H9 (cell line): Measurements from ENCODE around the gene SUMO2. TPM values are rescaled to one million over a fixed set of nuclear protein-coding genes. Genes with fewer than 3 reads are reported as not detected.

ENCODE experiments used
- DNase-seq: peaks from one replicate; pipeline ENCODE4 v3.0.0-alpha.2; 2017
- H2AFZ ChIP-seq: one replicate; pipeline ENCODE4 v1.6.1; 2013; ENCODE audit warnings: mild to moderate bottlenecking, low read length, control low read depth, moderate library complexity
- H2AK5ac ChIP-seq: 2 replicates; pipeline ENCODE4 v1.6.1; 2013; ENCODE audit warnings: low read length, control low read depth, mixed read lengths; ENCODE audit not compliant: insufficient read length
- H2BK120ac ChIP-seq: one replicate; pipeline ENCODE4 v1.6.1; 2013; ENCODE audit warnings: low read depth, mild to moderate bottlenecking, low read length, control low read depth, inconsistent platforms; ENCODE audit not compliant: poor library complexity, severe bottlenecking
- H2BK12ac ChIP-seq: 2 replicates; pipeline ENCODE4 v1.6.1; 2013; ENCODE audit warnings: low read length, control low read depth, mixed read lengths, low read depth; ENCODE audit not compliant: insufficient read length
- H2BK15ac ChIP-seq: 2 replicates; pipeline ENCODE4 v1.6.1; 2013; ENCODE audit warnings: low read depth, low read length, control low read depth
- H2BK20ac ChIP-seq: one replicate; pipeline ENCODE4 v1.6.1; 2013; ENCODE audit warnings: low read depth, mild to moderate bottlenecking, low read length, control low read depth, inconsistent platforms; ENCODE audit not compliant: poor library complexity, severe bottlenecking
- H2BK5ac ChIP-seq: 2 replicates; pipeline ENCODE4 v1.6.1; 2013; ENCODE audit warnings: low read length, control low read depth, mixed read lengths; ENCODE audit not compliant: insufficient read length
- H3K14ac ChIP-seq: 2 replicates; pipeline ENCODE4 v1.6.1; 2013; ENCODE audit warnings: low read length, control low read depth; ENCODE audit not compliant: insufficient read depth
- H3K18ac ChIP-seq: 2 replicates; pipeline ENCODE4 v1.6.1; 2013; ENCODE audit warnings: low read depth, mild to moderate bottlenecking, mixed read lengths, low read length, control low read depth; ENCODE audit not compliant: insufficient read length
- H3K23ac ChIP-seq: 2 replicates; pipeline ENCODE4 v1.6.1; 2013; ENCODE audit warnings: low read length, control low read depth, mixed read lengths, low read depth; ENCODE audit not compliant: insufficient read length
- H3K23me2 ChIP-seq: 2 replicates; pipeline ENCODE4 v1.6.1; 2013; ENCODE audit warnings: low read depth, mild to moderate bottlenecking, mixed read lengths, low read length, control low read depth; ENCODE audit not compliant: insufficient read length, poor library complexity, severe bottlenecking
- H3K27ac ChIP-seq: 2 replicates; pipeline ENCODE4 v1.5.1; 2013; ENCODE audit warnings: low read length, control low read depth, mixed read lengths, low read depth; ENCODE audit not compliant: insufficient read length
- H3K27me3 ChIP-seq: 2 replicates; pipeline ENCODE4 v1.6.1; 2013; ENCODE audit warnings: low read length, control low read depth, inconsistent platforms; ENCODE audit not compliant: insufficient read depth
- H3K4ac ChIP-seq: 2 replicates; pipeline ENCODE4 v1.6.1; 2013; ENCODE audit warnings: low read depth, mild to moderate bottlenecking, control low read depth, inconsistent platforms, low read length, moderate library complexity
- H3K4me1 ChIP-seq: 2 replicates; pipeline ENCODE4 v1.6.1; 2013; ENCODE audit warnings: low read length, control low read depth, inconsistent platforms; ENCODE audit not compliant: insufficient read depth
- H3K4me2 ChIP-seq: 2 replicates; pipeline ENCODE4 v1.6.1; 2013; ENCODE audit warnings: low read length, control low read depth, mixed read lengths; ENCODE audit not compliant: insufficient read length, insufficient read depth
- H3K56ac ChIP-seq: 2 replicates; pipeline ENCODE4 v1.6.1; 2013; ENCODE audit warnings: low read depth, mild to moderate bottlenecking, mixed read lengths, low read length, control low read depth; ENCODE audit not compliant: insufficient read length
- H3K79me1 ChIP-seq: 2 replicates; pipeline ENCODE4 v1.6.1; 2013; ENCODE audit warnings: low read depth, mild to moderate bottlenecking, moderate library complexity, low read length, control low read depth, inconsistent platforms; ENCODE audit not compliant: insufficient read depth, poor library complexity, severe bottlenecking
- H3K79me2 ChIP-seq: 2 replicates; pipeline ENCODE4 v1.6.1; 2013; ENCODE audit warnings: low read length, control low read depth, inconsistent platforms; ENCODE audit not compliant: insufficient read depth
- H3K9ac ChIP-seq: 2 replicates; pipeline ENCODE4 v1.6.1; 2013; ENCODE audit warnings: low read length, control low read depth, mixed read lengths; ENCODE audit not compliant: insufficient read length; ENCODE audit errors: extremely low read depth
- H3K9me3 ChIP-seq: one replicate; pipeline ENCODE4 v1.6.1; 2013; ENCODE audit warnings: low read depth, low read length, inconsistent platforms; ENCODE audit not compliant: control insufficient read depth
- H3T11ph ChIP-seq: one replicate; pipeline ENCODE4 v1.6.1; 2013; ENCODE audit warnings: mild to moderate bottlenecking, low read length, control low read depth, inconsistent platforms
- H4K20me1 ChIP-seq: one replicate; pipeline ENCODE4 v1.6.1; 2013; ENCODE audit not compliant: control insufficient read depth, insufficient read length, insufficient read depth
- H4K5ac ChIP-seq: 2 replicates; pipeline ENCODE4 v1.6.1; 2013; ENCODE audit warnings: low read depth, mild to moderate bottlenecking, mixed read lengths, low read length, control low read depth; ENCODE audit not compliant: insufficient read length
- H4K8ac ChIP-seq: replicated peaks from 2 replicates; pipeline ENCODE4 v1.6.1; 2013; ENCODE audit warnings: low read length, control low read depth, mixed read lengths, low read depth; ENCODE audit not compliant: insufficient read length
- H4K91ac ChIP-seq: 2 replicates; pipeline ENCODE4 v1.6.1; 2013; ENCODE audit warnings: low read depth, mild to moderate bottlenecking, moderate library complexity, mixed read lengths, low read length, control low read depth; ENCODE audit not compliant: insufficient read length
- H3K27ac Mint-ChIP-seq, 3 experiments: 2 replicates in 2 of 3; 3 replicates in 1 of 3; pipeline ENCODE4 v1.8.0; 2020 to 2021; ENCODE audit warnings: mixed read lengths in 3 of 3, mild to moderate bottlenecking in 1 of 3, moderate library complexity in 1 of 3
- H3K27me3 Mint-ChIP-seq: 2 replicates; pipeline ENCODE4 v1.8.0; 2021; ENCODE audit warnings: low read depth, mild to moderate bottlenecking, moderate library complexity, mixed read lengths
- H3K36me3 Mint-ChIP-seq, 3 experiments: 2 replicates in 2 of 3; 3 replicates in 1 of 3; pipeline ENCODE4 v1.8.0; 2020 to 2021; ENCODE audit warnings: low read depth in 3 of 3, mixed read lengths in 3 of 3; ENCODE audit not compliant: insufficient read depth in 1 of 3
- H3K4me1 Mint-ChIP-seq, 2 experiments: 2 replicates each; pipeline ENCODE4 v1.8.0; 2020; ENCODE audit warnings: mixed read lengths in 2 of 2
- H3K4me3 Mint-ChIP-seq, 2 experiments: 2 replicates in 1 of 2; 3 replicates in 1 of 2; pipeline ENCODE4 v1.8.0; 2020 to 2021; ENCODE audit warnings: mild to moderate bottlenecking in 2 of 2, mixed read lengths in 2 of 2, moderate library complexity in 1 of 2
- H3K9me3 Mint-ChIP-seq, 2 experiments: 2 replicates in 1 of 2; 3 replicates in 1 of 2; pipeline ENCODE4 v1.8.0; 2020; ENCODE audit warnings: mild to moderate bottlenecking in 2 of 2, mixed read lengths in 2 of 2, moderate library complexity in 1 of 2
- CTCF ChIP-seq: fragments of 200-600 bp; sonication (generic); conservative IDR thresholded peaks from 3 replicates; pipeline ENCODE4 v1.8.0; 2021; ENCODE audit warnings: antibody characterized with exemption, mild to moderate bottlenecking
- WGBS: extraction: QIAGEN DNeasy Blood & Tissue Kit; methylation state at CpG from one replicate; pipeline ENCODE4 v1.1.7; 2013; ENCODE audit warnings: missing lambda C conversion rate, low lambda C conversion rate, mixed read lengths; ENCODE audit not compliant: insufficient read length; ENCODE audit errors: extremely low coverage; 5-methylcytosine and 5-hydroxymethylcytosine counted together
- total RNA-seq: library from RNA; stranded (reverse); gene quantifications from 2 replicates; pipeline ENCODE4 v1.2.1, GENCODE V29; 2021

SUMO2 gene
- total RNA-seq, 1 experiment from 2014 or later: 813 TPM

DNA sequence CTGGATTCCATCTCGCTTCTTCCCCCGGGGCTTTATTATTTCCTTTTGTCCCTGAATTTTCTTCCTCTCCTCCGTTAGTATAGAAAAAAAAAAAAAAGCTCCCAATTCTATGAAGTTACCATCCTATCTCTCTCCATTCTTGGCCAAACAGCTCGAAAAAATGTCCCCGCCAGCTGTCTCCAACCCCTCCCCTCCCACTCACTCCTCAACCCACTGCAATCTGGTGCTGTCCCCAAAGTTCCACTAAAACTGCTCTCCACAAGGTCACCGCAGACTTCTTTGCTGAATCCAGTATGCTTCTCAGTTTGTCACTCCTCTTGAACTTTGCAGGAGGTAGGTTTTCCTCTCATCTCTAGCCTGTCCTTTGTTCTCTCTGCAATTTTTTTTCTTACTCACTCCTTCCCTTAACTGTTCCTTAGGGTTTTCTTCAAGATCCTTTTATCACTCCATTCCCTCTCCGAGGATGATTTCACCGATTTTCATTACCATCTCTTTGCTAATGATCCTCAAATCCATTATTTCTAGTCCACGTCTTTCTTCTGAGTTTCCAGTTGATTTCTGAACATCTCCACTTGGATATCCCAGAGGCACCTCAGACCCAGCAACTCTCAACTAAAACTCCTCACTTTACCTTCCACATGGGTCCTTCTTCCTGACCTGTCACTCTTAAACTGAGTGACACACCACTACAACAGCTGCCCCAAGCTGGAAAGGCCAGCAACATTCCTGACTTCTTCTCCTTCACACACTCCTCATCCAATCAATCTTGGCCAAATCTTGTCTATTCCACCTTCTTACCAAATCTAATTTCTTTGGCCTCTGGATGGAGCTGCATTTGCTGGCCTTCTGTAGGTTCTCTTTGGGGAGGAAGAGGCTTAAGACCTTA is 1.5 kb upstream of the SUMO2 start:
- Histone ChIP-seq H4K20me1 (no peaks in the 10 kb centered on the region), H2AFZ (no peak overlapping the region), H4K8ac (no peak overlapping the region), H2BK15ac (no peak overlapping the region), H2BK120ac (no peak overlapping the region), H2BK20ac (no peak overlapping the region), H3K9ac (no peak overlapping the region), H3K4me1 (no peaks in the 10 kb centered on the region), H2AK5ac (no peak overlapping the region), H3K18ac (no peak overlapping the region), H4K5ac (no peak overlapping the region), H3K4ac (no peak overlapping the region), H3T11ph (no peak overlapping the region), H3K56ac (no peak overlapping the region), H3K23me2 (peaks cover 10% of the 10 kb centered on the region), H2BK12ac (no peak overlapping the region), H3K27me3 (no peaks in the 10 kb centered on the region), H3K9me3 (no peaks in the 10 kb centered on the region), H3K23ac (no peak overlapping the region), H3K4me2 (no peak overlapping the region), H4K91ac (no peak overlapping the region), H3K27ac (no peak overlapping the region), H3K79me2 (peaks cover 28% of the 10 kb centered on the region), H3K14ac (no peak overlapping the region), H3K79me1 (peaks cover 6% of the 10 kb centered on the region), H2BK5ac (no peak overlapping the region)
- no CpG with 5 or more reads among the region's 9 CpGs for WGBS
- TF ChIP-seq CTCF: no peak
- H3K9me3 Mint-ChIP-seq: no peaks in the 10 kb centered on the region
- no peak for DNase-seq
- peak overlapping the region; percentile 14 to 83; a peak in 4 of 5 replicates for H3K4me3 Mint-ChIP-seq
- no peaks in the 10 kb centered on the region; the same call in 1 of the 2 replicates for H3K27me3 Mint-ChIP-seq
- H3K4me1 Mint-ChIP-seq: peaks cover 12 to 29% of the 10 kb centered on the region in 2 experiments
- H3K27ac Mint-ChIP-seq: no peak overlapping the region; a peak in 1 of 7 replicates
- H3K36me3 Mint-ChIP-seq: peaks cover 14 to 31% (median 26%) of the 10 kb centered on the region in 3 experiments
